HG02610 (cell line): ENCODE results near the gene LRRK2.

ENCODE experiments used
- ATAC-seq: cut with Tn5 transposase; IDR thresholded peaks from one replicate; pipeline ENCODE4 v1.9.1; 2021; ENCODE audit warnings: mild to moderate bottlenecking, moderate library complexity; ENCODE audit not compliant: unreplicated experiment

LRRK2 gene

GRCh38 chr12:40224439-40225291 is at the start of gene LRRK2:
Gene LRRK2, plus strand, starts transcription at chr12:40224997. Its CDS starts 135 bp downstream, at chr12:40225132.
- ATAC-seq = peak; percentile 59

- peak; percentile 42 for ATAC-seq
These were observed 49.8 kb upstream of the LRRK2 start for GRCh38 chr12:40175045-40175444.

GRCh38 chr12:40175489-40175888 is 49.3 kb upstream of the LRRK2 start:
- ATAC-seq = no peak

DNA sequence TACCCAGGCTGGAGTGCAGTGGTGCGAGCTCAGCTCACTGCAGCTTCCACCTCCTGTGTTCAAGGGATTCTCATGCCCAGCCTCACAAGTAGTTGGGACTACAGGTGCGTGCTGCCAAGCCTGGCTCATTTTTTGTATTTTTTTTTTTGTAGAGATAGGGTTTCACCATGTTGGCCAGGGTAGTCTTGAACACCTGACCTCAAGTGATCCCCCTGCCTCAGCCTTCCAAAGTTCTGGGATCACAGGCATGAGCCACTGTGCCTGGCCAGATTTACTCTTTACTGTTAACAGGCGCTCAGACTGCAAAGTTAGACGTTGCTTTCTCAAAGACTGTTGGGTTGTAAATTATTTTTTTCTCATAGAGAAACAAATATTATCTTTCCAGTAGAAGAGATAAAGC is 46.1 kb upstream of the LRRK2 start:
- ATAC-seq = no peak

GRCh38 chr12:40181490-40181889 is 43.3 kb upstream of the LRRK2 start:
- no peak for ATAC-seq

DNA sequence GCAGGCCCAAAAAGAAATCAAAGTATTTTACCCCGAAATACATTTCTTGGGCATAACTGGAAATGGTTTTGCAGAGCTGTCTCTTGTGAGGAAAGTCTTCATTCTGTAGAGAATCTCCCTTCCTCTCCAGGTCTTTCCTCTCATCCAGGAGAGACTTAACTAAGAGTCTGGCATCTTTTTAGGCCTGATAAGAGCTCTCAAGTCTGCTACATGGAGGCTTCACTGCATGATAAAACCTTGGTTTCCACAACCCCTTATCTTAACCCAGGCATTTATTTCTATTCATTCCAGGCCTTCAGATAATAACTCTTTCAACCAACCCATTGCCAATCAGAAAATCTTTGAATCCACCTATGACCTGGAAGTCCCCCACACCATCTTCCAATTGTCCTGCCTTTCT is 41.1 kb upstream of the LRRK2 start:
- ATAC-seq = no peak

DNA sequence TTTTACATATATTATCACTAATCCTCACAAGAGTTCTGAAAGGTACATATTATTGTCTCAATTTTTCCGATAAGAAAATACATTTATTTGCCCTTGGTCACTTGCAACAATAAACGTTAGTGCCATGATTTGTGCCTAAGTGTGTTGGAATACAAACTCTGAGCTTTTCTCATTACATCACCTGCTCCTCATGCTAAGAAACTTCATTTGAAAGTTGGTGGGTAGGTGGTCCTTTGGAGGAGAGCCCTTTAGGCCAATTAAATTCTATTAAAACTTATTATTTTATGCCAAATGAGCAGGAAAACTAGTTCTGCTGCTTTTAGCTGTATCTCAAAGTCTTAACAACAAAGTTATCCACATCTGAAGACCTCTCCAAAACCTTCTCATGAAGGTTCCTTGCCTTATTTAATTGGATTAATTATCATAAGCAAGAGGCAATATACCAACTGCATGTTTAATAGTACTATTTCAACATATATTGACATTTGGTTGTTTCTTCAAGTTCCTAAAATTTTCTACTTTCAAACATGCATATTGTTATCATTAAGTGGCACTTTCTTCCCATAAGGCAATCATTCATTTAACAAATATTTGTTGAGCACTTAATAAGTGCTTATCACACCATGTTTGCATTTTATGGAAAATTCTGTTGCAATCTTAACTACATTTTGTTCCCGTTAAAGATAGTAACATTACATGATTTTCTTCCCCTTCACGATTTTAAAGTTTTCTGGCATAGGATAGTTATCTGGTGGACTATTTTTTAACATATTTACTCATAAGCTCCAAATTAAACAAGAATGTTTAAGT is 40.1 kb upstream of the LRRK2 start:
- ATAC-seq = no peak

DNA sequence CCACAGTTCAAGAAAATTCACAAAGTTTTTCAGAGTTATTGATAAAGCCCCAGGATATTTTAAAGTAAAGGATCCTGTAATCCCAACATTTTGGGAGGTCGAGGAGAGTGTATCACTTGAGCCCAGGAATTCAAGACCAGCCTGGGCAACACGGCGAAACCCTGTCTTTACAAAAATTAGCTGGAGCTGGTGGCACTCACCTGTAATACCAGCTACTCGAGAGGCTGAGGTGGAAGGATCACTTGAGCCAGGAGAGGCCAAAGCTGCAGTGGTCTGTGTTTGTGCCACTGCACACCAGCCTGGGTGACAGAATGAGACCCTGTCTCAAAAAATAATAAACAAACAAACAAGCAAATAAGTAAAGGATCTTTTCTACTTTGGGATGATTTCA is 39.5 kb upstream of the LRRK2 start:
- no peak for ATAC-seq

GRCh38 chr12:40188558-40189320 is 36.1 kb upstream of the LRRK2 start:
- ATAC-seq = no peak

DNA sequence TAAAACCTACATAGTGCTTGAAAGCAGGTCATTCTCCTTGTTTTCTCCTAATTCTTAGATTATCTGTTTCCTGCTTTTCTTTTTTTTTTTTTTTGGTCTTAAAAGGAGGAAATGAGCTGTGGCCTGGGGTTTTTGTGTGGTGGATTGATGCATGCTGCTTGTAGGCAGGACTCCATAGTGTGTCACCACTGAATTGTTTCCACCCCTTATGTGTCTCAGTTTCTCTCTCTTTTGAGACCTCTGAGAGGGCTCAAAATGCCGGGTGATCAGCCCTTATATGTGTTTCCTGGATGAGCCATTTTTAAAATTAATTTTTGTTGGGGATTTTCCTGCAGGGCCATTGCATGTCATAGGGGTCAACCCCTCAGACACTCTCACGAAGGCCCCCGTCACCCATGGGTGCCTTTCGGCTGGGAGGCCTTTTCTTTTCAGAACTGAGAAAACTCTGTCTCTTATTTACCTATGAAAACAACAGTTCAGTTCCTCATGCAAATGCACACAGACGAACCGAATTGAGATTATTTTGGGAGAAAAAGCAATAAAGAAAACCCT is 32.0 kb upstream of the LRRK2 start:
- peak; percentile 98 for ATAC-seq

DNA sequence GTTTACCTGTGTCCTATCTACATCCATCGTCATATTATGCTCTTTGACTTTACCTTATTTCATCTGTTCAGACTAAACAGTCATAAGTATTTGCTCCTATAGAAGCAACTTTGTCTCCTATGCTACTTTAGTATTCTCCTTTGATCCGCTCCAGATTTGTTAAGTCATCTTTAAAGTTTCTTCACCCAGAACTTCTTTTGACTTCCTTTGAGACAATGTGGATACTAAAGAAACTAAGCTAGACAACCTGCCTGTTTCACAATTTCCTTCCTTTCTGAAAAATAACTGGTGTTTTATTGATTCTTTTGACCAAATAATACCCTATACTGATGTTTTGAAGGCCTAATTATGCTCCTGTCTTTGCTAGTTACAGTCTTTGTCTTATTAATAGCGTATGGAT is 30.0 kb upstream of the LRRK2 start:
- ATAC-seq = no peak

GRCh38 chr12:40197590-40197989 is 27.2 kb upstream of the LRRK2 start:
- ATAC-seq = no peak

DNA sequence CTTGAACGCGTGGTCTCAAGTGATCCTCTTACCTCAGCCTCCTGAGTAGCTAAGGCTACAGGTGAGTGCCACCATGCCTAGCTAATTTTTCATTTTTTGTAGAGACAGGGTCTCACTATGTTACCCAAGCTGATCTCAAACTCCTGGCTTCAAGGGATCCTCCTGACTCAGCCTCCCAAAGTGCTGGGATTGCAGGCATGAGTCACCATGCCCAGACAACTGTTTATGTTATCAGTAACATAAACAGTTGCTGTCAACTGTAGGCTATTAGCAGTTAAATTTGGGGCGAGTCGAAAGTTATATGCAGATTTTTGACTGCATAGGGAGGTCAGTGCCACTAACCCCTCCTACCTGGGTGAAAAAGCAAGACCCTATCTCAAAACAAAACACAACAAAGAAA is 26.2 kb upstream of the LRRK2 start:
- no peak for ATAC-seq

GRCh38 chr12:40202095-40203059 is 22.4 kb upstream of the LRRK2 start:
- peak; percentile 34 for ATAC-seq

DNA sequence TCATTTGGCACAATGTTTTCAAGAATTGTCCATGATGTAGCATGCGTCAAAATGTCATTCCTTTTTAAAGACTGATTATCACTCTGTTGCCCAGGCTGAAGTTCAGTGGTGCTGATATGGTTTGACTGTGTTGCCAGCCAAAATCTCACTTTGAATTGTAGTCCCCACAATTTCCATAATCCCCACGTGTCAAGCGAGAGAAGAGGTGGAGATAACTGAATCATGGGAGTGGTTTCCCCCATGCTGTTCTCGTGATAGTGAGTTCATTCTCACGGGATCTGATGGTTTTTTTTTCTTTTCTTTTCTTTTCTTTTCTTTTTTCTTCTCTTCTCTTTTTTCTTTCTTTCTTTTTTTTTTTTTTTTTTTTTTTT is 21.8 kb upstream of the LRRK2 start:
- peak; percentile 51 for ATAC-seq

- no peak for ATAC-seq
These were observed 20.5 kb upstream of the LRRK2 start for GRCh38 chr12:40204337-40204736.

GRCh38 chr12:40207551-40207950 is 17.2 kb upstream of the LRRK2 start:
- no peak for ATAC-seq

DNA sequence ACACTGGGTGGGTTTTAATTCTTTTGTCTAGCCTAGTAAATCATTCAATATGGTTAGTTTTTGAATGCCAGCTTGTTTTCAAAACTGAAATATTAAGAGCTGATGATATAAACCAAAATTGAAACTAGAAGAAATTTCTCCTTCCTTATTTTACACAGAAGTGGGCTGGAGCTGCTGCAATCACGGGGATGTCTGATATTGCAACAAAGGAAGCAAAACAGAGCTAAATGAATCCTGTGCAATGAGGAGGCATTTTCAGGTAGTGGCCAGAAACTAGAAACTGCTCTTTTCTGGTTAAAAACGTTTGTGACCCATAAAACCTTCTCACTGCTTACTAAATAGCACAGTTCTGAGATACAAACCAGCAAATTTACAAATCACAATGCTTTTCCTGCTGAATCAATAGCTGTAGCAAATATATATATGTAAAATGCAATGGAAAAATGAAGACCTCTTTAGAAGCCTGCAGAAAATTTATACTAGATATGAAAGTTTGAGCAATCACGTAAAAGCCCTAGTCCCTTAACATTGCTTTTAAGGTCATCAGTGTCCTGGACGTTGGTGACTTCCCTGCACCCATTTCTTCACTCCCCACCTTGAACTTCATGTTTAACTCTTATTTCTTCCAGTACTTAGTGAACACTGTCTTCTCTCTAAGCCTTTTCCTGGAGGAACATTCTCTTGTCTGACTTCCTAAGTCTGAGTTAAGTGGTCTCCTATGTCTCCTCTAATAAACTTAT is 15.9 kb upstream of the LRRK2 start:
- ATAC-seq = peak; percentile 92

DNA sequence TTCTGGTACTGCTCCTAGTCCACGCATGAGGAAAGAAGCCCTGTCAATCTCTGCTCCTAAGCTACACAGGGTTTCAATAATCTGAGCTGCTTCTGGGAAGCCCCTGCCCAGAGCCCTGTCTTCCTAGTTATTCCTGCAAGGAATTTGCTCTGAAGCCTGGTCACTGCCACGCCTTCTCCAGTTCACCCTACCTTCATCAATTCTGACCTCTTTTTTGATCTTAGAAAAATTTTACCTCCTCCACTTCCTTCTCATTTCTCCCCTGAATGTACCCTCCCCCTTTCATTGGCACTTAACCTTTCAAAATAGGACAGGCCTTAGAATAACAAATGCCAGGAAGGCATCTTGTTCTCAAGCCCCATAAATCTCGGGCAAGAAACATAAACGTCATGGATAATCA is 14.9 kb upstream of the LRRK2 start:
- no peak for ATAC-seq
